ENCODE measurements around the gene SNTB2. TPM values are rescaled to one million over a fixed set of nuclear protein-coding genes. Genes with fewer than 3 reads are reported as not detected.

The SNTB2 gene
- total and polyA plus RNA-seq, 9 of the 15 experiments (the other 6 are each of a cell fraction or from before 2014, with no cell fraction given) = 1.2 to 13.7 (median 5.7) TPM

DNA sequence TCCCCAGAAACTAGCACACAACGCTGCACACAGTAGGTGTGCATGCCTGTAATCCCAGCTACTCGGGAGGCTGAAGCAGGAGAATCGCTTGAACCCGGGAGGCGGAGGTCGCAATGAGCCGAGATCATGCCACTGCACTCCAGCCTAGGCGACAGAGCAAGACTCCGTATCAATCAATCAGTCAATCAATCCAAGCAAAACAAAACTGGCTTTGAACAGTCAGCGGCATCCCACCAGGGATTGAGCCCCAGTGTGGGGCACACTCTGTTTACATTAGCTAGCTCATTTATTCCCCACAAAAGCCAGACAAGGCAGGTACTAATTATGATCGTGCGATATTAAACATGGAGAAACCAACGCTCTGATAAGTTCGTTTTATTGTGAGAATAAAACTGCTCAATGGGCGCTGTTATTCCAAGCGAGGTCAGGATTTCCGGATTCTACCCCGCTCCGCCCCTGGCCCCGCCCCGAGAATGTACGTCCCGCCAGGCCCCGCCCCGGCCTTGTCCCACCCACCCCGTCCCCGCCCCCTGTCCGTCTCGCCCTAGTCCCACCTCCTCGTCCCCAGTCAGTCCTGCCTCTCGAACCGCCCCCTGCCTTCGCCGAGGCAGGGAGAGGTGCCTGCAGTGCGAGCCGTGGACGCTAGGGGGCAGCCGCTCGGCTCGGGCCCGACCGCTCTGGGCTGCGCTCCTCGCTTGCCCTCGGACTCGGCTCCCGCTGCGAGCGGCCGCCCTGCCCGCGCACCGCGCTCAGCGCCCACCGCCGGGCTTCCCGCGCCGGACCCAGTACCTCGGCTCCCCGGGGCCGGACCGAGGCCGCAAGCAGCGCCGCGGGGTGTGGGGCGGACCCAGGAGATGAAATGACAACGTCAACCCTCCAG is 123.9 kb downstream of the SNTB2 start, which contains the start of gene VPS4A (continued):
- TF ChIP-seq MEIS2 (IDR thresholded peaks at IDR 0.05; ENCODE audit: partially characterized antibody) (peak; percentile 50), NCOA6 (IDR thresholded peaks at IDR 0.05) (no peak), ZNF253 (CRISPR knock-in tag; conservative IDR thresholded peaks at IDR 0.05) (no peak), MCM2 (IDR thresholded peaks at IDR 0.05; ENCODE audit: low read depth) (no peak), NFRKB (IDR thresholded peaks at IDR 0.05; ENCODE audit: low read depth) (0 out of 2 replicates have a peak, but pooled peaks have one; percentile 24), RBM17 (IDR thresholded peaks at IDR 0.05; ENCODE audit: borderline replicate concordance, low read depth, low read length) (no peak)
- TF ChIP-seq, protein P1, sequence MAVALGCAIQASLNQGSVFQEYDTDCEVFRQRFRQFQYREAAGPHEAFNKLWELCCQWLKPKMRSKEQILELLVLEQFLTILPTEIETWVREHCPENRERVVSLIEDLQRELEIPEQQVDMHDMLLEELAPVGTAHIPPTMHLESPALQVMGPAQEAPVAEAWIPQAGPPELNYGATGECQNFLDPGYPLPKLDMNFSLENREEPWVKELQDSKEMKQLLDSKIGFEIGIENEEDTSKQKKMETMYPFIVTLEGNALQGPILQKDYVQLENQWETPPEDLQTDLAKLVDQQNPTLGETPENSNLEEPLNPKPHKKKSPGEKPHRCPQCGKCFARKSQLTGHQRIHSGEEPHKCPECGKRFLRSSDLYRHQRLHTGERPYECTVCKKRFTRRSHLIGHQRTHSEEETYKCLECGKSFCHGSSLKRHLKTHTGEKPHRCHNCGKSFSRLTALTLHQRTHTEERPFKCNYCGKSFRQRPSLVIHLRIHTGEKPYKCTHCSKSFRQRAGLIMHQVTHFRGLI (CRISPR knock-in tag; IDR thresholded peaks at IDR 0.05) = no peak
- TF ChIP-seq, protein P2, sequence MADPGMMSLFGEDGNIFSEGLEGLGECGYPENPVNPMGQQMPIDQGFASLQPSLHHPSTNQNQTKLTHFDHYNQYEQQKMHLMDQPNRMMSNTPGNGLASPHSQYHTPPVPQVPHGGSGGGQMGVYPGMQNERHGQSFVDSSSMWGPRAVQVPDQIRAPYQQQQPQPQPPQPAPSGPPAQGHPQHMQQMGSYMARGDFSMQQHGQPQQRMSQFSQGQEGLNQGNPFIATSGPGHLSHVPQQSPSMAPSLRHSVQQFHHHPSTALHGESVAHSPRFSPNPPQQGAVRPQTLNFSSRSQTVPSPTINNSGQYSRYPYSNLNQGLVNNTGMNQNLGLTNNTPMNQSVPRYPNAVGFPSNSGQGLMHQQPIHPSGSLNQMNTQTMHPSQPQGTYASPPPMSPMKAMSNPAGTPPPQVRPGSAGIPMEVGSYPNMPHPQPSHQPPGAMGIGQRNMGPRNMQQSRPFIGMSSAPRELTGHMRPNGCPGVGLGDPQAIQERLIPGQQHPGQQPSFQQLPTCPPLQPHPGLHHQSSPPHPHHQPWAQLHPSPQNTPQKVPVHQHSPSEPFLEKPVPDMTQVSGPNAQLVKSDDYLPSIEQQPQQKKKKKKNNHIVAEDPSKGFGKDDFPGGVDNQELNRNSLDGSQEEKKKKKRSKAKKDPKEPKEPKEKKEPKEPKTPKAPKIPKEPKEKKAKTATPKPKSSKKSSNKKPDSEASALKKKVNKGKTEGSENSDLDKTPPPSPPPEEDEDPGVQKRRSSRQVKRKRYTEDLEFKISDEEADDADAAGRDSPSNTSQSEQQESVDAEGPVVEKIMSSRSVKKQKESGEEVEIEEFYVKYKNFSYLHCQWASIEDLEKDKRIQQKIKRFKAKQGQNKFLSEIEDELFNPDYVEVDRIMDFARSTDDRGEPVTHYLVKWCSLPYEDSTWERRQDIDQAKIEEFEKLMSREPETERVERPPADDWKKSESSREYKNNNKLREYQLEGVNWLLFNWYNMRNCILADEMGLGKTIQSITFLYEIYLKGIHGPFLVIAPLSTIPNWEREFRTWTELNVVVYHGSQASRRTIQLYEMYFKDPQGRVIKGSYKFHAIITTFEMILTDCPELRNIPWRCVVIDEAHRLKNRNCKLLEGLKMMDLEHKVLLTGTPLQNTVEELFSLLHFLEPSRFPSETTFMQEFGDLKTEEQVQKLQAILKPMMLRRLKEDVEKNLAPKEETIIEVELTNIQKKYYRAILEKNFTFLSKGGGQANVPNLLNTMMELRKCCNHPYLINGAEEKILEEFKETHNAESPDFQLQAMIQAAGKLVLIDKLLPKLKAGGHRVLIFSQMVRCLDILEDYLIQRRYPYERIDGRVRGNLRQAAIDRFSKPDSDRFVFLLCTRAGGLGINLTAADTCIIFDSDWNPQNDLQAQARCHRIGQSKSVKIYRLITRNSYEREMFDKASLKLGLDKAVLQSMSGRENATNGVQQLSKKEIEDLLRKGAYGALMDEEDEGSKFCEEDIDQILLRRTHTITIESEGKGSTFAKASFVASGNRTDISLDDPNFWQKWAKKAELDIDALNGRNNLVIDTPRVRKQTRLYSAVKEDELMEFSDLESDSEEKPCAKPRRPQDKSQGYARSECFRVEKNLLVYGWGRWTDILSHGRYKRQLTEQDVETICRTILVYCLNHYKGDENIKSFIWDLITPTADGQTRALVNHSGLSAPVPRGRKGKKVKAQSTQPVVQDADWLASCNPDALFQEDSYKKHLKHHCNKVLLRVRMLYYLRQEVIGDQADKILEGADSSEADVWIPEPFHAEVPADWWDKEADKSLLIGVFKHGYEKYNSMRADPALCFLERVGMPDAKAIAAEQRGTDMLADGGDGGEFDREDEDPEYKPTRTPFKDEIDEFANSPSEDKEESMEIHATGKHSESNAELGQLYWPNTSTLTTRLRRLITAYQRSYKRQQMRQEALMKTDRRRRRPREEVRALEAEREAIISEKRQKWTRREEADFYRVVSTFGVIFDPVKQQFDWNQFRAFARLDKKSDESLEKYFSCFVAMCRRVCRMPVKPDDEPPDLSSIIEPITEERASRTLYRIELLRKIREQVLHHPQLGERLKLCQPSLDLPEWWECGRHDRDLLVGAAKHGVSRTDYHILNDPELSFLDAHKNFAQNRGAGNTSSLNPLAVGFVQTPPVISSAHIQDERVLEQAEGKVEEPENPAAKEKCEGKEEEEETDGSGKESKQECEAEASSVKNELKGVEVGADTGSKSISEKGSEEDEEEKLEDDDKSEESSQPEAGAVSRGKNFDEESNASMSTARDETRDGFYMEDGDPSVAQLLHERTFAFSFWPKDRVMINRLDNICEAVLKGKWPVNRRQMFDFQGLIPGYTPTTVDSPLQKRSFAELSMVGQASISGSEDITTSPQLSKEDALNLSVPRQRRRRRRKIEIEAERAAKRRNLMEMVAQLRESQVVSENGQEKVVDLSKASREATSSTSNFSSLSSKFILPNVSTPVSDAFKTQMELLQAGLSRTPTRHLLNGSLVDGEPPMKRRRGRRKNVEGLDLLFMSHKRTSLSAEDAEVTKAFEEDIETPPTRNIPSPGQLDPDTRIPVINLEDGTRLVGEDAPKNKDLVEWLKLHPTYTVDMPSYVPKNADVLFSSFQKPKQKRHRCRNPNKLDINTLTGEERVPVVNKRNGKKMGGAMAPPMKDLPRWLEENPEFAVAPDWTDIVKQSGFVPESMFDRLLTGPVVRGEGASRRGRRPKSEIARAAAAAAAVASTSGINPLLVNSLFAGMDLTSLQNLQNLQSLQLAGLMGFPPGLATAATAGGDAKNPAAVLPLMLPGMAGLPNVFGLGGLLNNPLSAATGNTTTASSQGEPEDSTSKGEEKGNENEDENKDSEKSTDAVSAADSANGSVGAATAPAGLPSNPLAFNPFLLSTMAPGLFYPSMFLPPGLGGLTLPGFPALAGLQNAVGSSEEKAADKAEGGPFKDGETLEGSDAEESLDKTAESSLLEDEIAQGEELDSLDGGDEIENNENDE (IDR thresholded peaks at IDR 0.05; ENCODE audit: low read depth, low read length) = no peak
- TF ChIP-seq, protein P3, sequence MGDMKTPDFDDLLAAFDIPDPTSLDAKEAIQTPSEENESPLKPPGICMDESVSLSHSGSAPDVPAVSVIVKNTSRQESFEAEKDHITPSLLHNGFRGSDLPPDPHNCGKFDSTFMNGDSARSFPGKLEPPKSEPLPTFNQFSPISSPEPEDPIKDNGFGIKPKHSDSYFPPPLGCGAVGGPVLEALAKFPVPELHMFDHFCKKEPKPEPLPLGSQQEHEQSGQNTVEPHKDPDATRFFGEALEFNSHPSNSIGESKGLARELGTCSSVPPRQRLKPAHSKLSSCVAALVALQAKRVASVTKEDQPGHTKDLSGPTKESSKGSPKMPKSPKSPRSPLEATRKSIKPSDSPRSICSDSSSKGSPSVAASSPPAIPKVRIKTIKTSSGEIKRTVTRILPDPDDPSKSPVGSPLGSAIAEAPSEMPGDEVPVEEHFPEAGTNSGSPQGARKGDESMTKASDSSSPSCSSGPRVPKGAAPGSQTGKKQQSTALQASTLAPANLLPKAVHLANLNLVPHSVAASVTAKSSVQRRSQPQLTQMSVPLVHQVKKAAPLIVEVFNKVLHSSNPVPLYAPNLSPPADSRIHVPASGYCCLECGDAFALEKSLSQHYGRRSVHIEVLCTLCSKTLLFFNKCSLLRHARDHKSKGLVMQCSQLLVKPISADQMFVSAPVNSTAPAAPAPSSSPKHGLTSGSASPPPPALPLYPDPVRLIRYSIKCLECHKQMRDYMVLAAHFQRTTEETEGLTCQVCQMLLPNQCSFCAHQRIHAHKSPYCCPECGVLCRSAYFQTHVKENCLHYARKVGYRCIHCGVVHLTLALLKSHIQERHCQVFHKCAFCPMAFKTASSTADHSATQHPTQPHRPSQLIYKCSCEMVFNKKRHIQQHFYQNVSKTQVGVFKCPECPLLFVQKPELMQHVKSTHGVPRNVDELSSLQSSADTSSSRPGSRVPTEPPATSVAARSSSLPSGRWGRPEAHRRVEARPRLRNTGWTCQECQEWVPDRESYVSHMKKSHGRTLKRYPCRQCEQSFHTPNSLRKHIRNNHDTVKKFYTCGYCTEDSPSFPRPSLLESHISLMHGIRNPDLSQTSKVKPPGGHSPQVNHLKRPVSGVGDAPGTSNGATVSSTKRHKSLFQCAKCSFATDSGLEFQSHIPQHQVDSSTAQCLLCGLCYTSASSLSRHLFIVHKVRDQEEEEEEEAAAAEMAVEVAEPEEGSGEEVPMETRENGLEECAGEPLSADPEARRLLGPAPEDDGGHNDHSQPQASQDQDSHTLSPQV (IDR thresholded peaks at IDR 0.05) = peak; percentile 42; the same call in 1 of the 2 replicates

Measured in K562 (cell line).